Measurements from ENCODE around the gene UNC80. TPM values are rescaled to one million over a fixed set of nuclear protein-coding genes. Genes with fewer than 3 reads are reported as not detected.
A peak's percentile ranks its signal among the peaks of the same experiment; 100 is the strongest.

UNC80 gene
- total and polyA plus RNA-seq, 2 experiments from 2014 or later = 0.03 to 0.12 TPM

GRCh38 chr2:209767316-209767715 lies 4.3 kb upstream of the UNC80 start:
- no peaks in the 10 kb centered on the region for H3K9me3 ChIP-seq (ENCODE audit: low read depth)

GRCh38 chr2:209768557-209768956 lies 3.1 kb upstream of the UNC80 start:
- Histone ChIP-seq H3K27ac (no peak overlapping the region), H3K4me2 (no peak overlapping the region), H3K36me3 (replicated peaks; ENCODE audit: insufficient read depth, low read depth) (no peaks in the 10 kb centered on the region), H3K9me2 (replicated peaks; ENCODE audit: insufficient read depth) (no peaks in the 10 kb centered on the region), H3K4me1 (ENCODE audit: insufficient read depth) (no peaks in the 10 kb centered on the region), H2AFZ (no peak overlapping the region), H4K20me1 (ENCODE audit: insufficient read depth, poor library complexity, severe bottlenecking) (no peaks in the 10 kb centered on the region), H3K27me3 (peaks cover 17% of the 10 kb centered on the region), H3K79me2 (no peaks in the 10 kb centered on the region), H3K9me3 (ENCODE audit: low read depth) (no peaks in the 10 kb centered on the region), H3K4me3 (no peak overlapping the region)
- no peak for DNase-seq (ENCODE audit: low spot score)
- TF ChIP-seq, protein P1, sequence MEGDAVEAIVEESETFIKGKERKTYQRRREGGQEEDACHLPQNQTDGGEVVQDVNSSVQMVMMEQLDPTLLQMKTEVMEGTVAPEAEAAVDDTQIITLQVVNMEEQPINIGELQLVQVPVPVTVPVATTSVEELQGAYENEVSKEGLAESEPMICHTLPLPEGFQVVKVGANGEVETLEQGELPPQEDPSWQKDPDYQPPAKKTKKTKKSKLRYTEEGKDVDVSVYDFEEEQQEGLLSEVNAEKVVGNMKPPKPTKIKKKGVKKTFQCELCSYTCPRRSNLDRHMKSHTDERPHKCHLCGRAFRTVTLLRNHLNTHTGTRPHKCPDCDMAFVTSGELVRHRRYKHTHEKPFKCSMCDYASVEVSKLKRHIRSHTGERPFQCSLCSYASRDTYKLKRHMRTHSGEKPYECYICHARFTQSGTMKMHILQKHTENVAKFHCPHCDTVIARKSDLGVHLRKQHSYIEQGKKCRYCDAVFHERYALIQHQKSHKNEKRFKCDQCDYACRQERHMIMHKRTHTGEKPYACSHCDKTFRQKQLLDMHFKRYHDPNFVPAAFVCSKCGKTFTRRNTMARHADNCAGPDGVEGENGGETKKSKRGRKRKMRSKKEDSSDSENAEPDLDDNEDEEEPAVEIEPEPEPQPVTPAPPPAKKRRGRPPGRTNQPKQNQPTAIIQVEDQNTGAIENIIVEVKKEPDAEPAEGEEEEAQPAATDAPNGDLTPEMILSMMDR (IDR thresholded peaks at IDR 0.05; ENCODE audit: poor library complexity) = no peak
- no peak for TF ChIP-seq EZH2phosphoT487 (IDR thresholded peaks at IDR 0.05; ENCODE audit: low read depth, severe bottlenecking, unreplicated experiment)
- TF ChIP-seq EZH2 (IDR thresholded peaks at IDR 0.05; ENCODE audit: borderline replicate concordance) = no peak

More at GRCh38 chr2:209767316-209767715, 4.3 kb upstream of the UNC80 start:
- 64% methylated on average over 2 of the region's 2 CpGs for WGBS (ENCODE audit: low lambda C conversion rate, missing lambda C conversion rate)
- TF ChIP-seq EZH2 (IDR thresholded peaks at IDR 0.05; ENCODE audit: borderline replicate concordance) = no peak
- TF ChIP-seq EZH2phosphoT487 (IDR thresholded peaks at IDR 0.05; ENCODE audit: low read depth, severe bottlenecking, unreplicated experiment) = no peak
- TF ChIP-seq, protein P1 (IDR thresholded peaks at IDR 0.05; ENCODE audit: poor library complexity) = no peak
- Histone ChIP-seq H2AFZ (no peak overlapping the region), H3K9me2 (replicated peaks; ENCODE audit: insufficient read depth) (no peaks in the 10 kb centered on the region), H3K27ac (no peak overlapping the region), H4K20me1 (ENCODE audit: insufficient read depth, poor library complexity, severe bottlenecking) (no peaks in the 10 kb centered on the region), H3K4me3 (no peak overlapping the region), H3K4me2 (no peak overlapping the region), H3K79me2 (no peaks in the 10 kb centered on the region), H3K4me1 (ENCODE audit: insufficient read depth) (no peaks in the 10 kb centered on the region), H3K27me3 (peaks cover 6% of the 10 kb centered on the region), H3K36me3 (replicated peaks; ENCODE audit: insufficient read depth, low read depth) (no peaks in the 10 kb centered on the region)
- DNase-seq (ENCODE audit: low spot score) = no peak

- no peak overlapping the region for H3K27ac ChIP-seq
- H3K9me3 ChIP-seq (ENCODE audit: low read depth) = no peaks in the 10 kb centered on the region
- H3K79me2 ChIP-seq = no peaks in the 10 kb centered on the region
- H3K4me3 ChIP-seq = no peak overlapping the region
- H3K4me2 ChIP-seq = peak overlapping the region; percentile 90
- TF ChIP-seq, protein P1 (IDR thresholded peaks at IDR 0.05; ENCODE audit: poor library complexity) = no peak
- TF ChIP-seq EZH2phosphoT487 (IDR thresholded peaks at IDR 0.05; ENCODE audit: low read depth, severe bottlenecking, unreplicated experiment) (no peak), EZH2 (IDR thresholded peaks at IDR 0.05; ENCODE audit: borderline replicate concordance) (no peak)
- no peaks in the 10 kb centered on the region for H3K4me1 ChIP-seq (ENCODE audit: insufficient read depth)
- no peak overlapping the region for H2AFZ ChIP-seq
- H3K36me3 ChIP-seq (replicated peaks; ENCODE audit: insufficient read depth, low read depth) = no peaks in the 10 kb centered on the region
- H4K20me1 ChIP-seq (ENCODE audit: insufficient read depth, poor library complexity, severe bottlenecking) = no peaks in the 10 kb centered on the region
- WGBS (ENCODE audit: low lambda C conversion rate, missing lambda C conversion rate) = 16% methylated on average over 8 of the region's 8 CpGs
- H3K9me2 ChIP-seq (replicated peaks; ENCODE audit: insufficient read depth) = no peaks in the 10 kb centered on the region
- H3K27me3 ChIP-seq = peaks cover 18% of the 10 kb centered on the region
- DNase-seq (ENCODE audit: low spot score) = no peak
These were observed 656 bp downstream of the UNC80 start for GRCh38 chr2:209772290-209772685.

- Histone ChIP-seq H3K9me3 (ENCODE audit: low read depth) (no peaks in the 10 kb centered on the region), H3K4me2 (no peak overlapping the region), H4K20me1 (ENCODE audit: insufficient read depth, poor library complexity, severe bottlenecking) (no peaks in the 10 kb centered on the region), H3K4me3 (no peak overlapping the region), H3K27me3 (peaks cover 18% of the 10 kb centered on the region), H3K36me3 (replicated peaks; ENCODE audit: insufficient read depth, low read depth) (no peaks in the 10 kb centered on the region), H2AFZ (no peak overlapping the region), H3K27ac (no peak overlapping the region), H3K4me1 (ENCODE audit: insufficient read depth) (no peaks in the 10 kb centered on the region), H3K79me2 (no peaks in the 10 kb centered on the region), H3K9me2 (replicated peaks; ENCODE audit: insufficient read depth) (no peaks in the 10 kb centered on the region)
- TF ChIP-seq, protein P1 (IDR thresholded peaks at IDR 0.05; ENCODE audit: poor library complexity) = no peak
- TF ChIP-seq EZH2phosphoT487 (IDR thresholded peaks at IDR 0.05; ENCODE audit: low read depth, severe bottlenecking, unreplicated experiment) = no peak
- no peak for TF ChIP-seq EZH2 (IDR thresholded peaks at IDR 0.05; ENCODE audit: borderline replicate concordance)
- 25% methylated on average over 3 of the region's 3 CpGs for WGBS (ENCODE audit: low lambda C conversion rate, missing lambda C conversion rate)
- no peak for DNase-seq (ENCODE audit: low spot score)
These were observed 1.7 kb downstream of the UNC80 start for GRCh38 chr2:209773377-209773776.

All from hepatocyte (in vitro differentiated cells).